Muscle layer of colon (tissue), 2 donors: Measurements from ENCODE around the gene USP48.

Experiments used
- H3K27ac ChIP-seq: one replicate; pipeline ENCODE4 v1.7.0; 2013; ENCODE audit warnings: low read depth, mild to moderate bottlenecking, low read length, moderate library complexity
- H3K27me3 ChIP-seq, 2 donors: one replicate each; pipeline ENCODE4 v1.7.0; 2013; ENCODE audit warnings: low read length in 2 of 2, mild to moderate bottlenecking in 2 of 2; ENCODE audit not compliant: insufficient read depth in 2 of 2, control insufficient read depth in 1 of 2
- H3K36me3 ChIP-seq: one replicate; pipeline ENCODE4 v1.7.0; 2013; ENCODE audit warnings: mild to moderate bottlenecking, low read length; ENCODE audit not compliant: insufficient read depth
- H3K4me1 ChIP-seq: one replicate; pipeline ENCODE4 v1.7.0; 2013; ENCODE audit warnings: mild to moderate bottlenecking, low read length; ENCODE audit not compliant: insufficient read depth
- H3K4me3 ChIP-seq, 2 donors: one replicate each; pipeline ENCODE4 v1.7.0; 2013; ENCODE audit warnings: low read length in 2 of 2, low read depth in 1 of 2, mild to moderate bottlenecking in 1 of 2, moderate library complexity in 1 of 2
- H3K9ac ChIP-seq: one replicate; pipeline ENCODE4 v1.7.0; 2013; ENCODE audit warnings: low read length
- H3K9me3 ChIP-seq: one replicate; pipeline ENCODE4 v1.7.0; 2013; ENCODE audit warnings: mild to moderate bottlenecking, low read length
- donor health status: abdominal sarcoma.
- donor health status: Adenocarcinoma of cecum.

The USP48 gene

DNA sequence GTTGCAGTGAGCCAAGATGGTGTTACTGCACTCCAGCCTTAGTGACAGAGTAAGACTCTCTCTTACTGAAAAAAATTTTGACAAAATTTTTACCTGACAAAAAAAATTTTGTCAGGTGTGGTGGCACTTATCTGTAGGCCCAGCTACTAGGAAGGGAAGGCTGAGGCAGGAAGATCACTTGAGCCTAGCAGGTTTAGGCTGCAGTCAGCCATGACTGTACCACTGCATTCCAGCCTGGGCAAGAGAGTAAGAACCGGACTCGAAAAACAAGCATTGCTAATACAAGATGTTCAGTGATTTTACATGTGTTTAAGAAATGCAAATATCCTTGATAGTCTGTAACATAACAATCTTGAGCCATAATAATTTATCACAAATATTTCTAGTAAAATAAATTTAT lies 46.9 kb downstream of the USP48 start:
- Histone ChIP-seq H3K9ac (no peak overlapping the region), H3K9me3 (no peaks in the 10 kb centered on the region), H3K4me1 (no peaks in the 10 kb centered on the region), H3K27ac (no peak overlapping the region), H3K27me3 (no peaks in the 10 kb centered on the region), H3K36me3 (peaks cover 42% of the 10 kb centered on the region), H3K4me3 (no peak overlapping the region)

DNA sequence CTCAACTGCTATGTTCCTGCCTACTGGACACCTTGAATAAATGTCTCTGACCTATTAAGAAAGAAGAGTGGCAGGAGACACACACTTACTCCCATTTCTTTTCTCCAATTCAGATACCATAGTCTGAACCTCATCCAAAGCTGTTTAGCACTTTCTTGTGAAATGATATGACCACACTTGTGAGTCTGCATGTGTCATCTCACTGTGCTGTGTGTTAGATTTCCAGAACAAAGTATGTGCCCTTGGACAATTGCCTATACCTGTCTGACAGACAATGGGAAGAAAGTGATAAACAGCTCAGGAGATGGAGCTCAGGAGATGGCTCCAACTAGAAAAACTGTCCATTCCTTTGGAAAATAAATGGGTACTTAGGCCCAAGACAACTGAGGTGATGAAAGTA lies 48.4 kb downstream of the USP48 start:
- H3K4me1 ChIP-seq: no peaks in the 10 kb centered on the region
- no peaks in the 10 kb centered on the region for H3K27me3 ChIP-seq
- H3K27ac ChIP-seq: no peak overlapping the region
- no peak overlapping the region for H3K4me3 ChIP-seq
- no peaks in the 10 kb centered on the region for H3K9me3 ChIP-seq
- no peak overlapping the region for H3K9ac ChIP-seq
- peaks cover 36% of the 10 kb centered on the region for H3K36me3 ChIP-seq

DNA sequence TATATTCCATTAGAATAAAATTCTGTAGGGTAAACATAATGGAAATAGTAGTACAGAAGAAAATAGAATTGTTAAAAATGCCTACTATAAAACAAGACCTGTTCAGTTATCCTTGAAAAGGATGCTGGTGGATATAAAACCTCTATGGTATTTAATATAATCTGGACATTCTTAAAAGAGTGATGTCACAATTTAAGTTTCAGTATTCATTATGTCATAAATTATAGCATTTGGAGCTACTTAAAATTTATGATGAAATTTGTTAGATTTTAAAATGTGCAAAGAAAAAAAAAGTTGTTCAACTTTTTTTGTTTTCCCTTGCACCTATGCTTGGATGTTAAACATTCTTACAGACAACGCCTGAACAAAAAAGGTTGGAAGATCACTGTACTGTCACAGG lies 50.3 kb downstream of the USP48 start:
- H3K9ac ChIP-seq: no peak overlapping the region
- peaks cover 43% of the 10 kb centered on the region for H3K36me3 ChIP-seq
- H3K9me3 ChIP-seq: no peaks in the 10 kb centered on the region
- no peaks in the 10 kb centered on the region for H3K4me1 ChIP-seq
- H3K27ac ChIP-seq: no peak overlapping the region
- H3K4me3 ChIP-seq: no peak overlapping the region
- H3K27me3 ChIP-seq: no peaks in the 10 kb centered on the region

DNA sequence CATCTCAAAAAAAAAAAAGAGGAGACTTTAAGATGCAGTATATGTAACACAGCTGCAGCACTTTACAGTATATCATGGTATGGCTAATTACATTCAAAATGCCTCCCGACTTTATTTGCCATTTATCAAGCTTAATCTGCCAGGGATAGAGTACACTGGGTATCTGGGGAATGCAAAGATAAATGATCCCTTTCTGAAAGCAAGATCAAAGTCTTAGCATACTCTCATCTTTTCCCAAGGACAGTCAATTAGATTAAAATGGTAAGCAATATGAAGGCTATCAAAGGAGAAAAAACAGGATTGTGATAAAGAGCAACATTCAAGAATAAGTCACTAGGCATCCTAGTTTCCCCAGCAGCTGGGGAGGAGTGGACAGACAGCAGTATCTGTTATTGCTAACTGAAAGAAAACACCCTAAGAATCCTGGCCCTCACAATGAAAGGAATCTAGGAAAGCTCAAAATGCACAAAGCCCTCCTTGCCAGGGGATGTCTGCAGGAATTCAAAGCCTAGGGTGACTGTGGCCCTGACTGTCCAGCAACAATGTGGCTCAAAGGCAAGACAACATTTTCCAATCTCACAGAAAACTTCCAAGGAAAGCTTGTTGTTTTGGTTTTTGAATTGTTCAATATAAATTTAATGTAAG lies 57.1 kb downstream of the USP48 start:
- no peaks in the 10 kb centered on the region for H3K27me3 ChIP-seq
- H3K36me3 ChIP-seq: peaks cover 28% of the 10 kb centered on the region
- H3K4me1 ChIP-seq: no peaks in the 10 kb centered on the region
- no peak overlapping the region for H3K9ac ChIP-seq
- H3K4me3 ChIP-seq: no peak overlapping the region
- no peak overlapping the region for H3K27ac ChIP-seq
- H3K9me3 ChIP-seq: no peaks in the 10 kb centered on the region

DNA sequence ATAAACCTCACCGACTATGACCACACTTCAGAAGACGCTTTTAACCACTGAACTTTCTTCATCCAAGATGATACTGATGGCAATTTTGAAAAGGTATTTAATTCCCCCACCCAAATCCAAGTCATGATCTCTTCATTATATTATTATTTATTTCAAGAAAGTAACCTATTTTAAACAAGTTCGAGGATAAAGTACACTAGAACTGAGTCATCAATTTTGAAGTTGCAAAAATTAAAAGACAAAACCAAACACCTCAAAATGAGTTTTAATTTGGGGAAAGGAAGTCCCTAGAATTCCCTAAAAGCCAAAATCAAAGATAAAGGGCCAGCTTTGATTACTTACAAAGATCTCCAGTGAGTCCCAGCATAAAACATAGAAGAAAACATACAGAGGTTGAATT lies 58.4 kb downstream of the USP48 start:
- peaks cover 39% of the 10 kb centered on the region for H3K36me3 ChIP-seq
- no peak overlapping the region for H3K27ac ChIP-seq
- H3K9me3 ChIP-seq: no peaks in the 10 kb centered on the region
- no peak overlapping the region for H3K9ac ChIP-seq
- H3K4me1 ChIP-seq: no peaks in the 10 kb centered on the region
- H3K4me3 ChIP-seq: no peak overlapping the region
- no peaks in the 10 kb centered on the region for H3K27me3 ChIP-seq

DNA sequence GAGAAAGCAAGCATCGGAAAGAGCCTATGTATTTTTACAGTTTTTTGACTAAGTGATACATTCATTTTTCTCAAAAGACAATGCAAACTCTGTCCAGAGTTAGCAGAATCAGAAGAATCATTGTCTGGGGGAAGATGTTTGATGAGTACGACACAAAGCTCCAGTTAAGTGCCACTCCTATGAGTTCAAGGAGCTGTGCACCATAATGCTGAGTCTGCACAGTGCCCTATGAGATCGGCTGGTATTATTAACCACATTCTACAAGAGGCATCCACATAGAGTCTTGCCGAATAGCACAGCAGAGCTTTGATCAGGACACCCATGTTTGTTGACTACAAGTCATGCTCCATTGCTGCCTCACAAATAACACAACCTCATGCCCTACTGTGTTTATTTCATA lies 58.9 kb downstream of the USP48 start:
- H3K9ac ChIP-seq: no peak overlapping the region
- H3K4me3 ChIP-seq: no peak overlapping the region
- H3K36me3 ChIP-seq: peaks cover 39% of the 10 kb centered on the region
- H3K9me3 ChIP-seq: no peaks in the 10 kb centered on the region
- no peaks in the 10 kb centered on the region for H3K4me1 ChIP-seq
- H3K27ac ChIP-seq: no peak overlapping the region
- no peaks in the 10 kb centered on the region for H3K27me3 ChIP-seq

DNA sequence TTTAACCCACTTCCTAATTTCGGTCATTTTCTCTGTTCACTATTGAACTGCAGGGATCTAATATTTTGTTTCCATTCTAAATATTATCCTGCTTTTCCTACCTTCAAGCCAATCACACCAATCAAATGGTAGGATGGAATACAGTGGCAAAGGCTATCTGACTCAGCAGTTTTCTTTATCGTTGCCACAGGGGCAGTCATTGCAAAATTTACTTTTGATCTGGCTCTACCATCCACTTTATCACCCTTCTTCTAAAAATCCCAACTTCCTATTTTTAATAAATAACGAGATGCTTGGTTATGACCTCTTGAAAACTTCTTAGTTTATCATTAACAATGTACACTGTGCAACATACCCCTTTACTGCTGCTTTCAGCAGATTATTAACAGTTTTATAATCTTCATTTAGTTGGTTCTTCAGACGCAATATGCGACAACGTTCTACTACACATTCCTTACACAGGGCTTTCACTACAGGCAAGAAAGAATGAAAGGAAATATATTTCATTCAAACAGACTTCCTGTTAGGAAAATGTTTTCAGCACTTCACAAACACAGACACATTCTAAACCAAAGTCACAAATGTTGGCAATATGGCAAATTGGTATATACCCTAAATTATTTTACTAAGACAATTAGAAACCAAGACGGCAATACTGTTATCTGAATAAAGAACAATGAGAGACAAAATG lies 61.5 kb downstream of the USP48 start:
- no peaks in the 10 kb centered on the region for H3K4me1 ChIP-seq
- H3K9ac ChIP-seq: no peak overlapping the region
- H3K4me3 ChIP-seq: no peak overlapping the region
- peaks cover 46% of the 10 kb centered on the region for H3K36me3 ChIP-seq
- no peak overlapping the region for H3K27ac ChIP-seq
- H3K9me3 ChIP-seq: no peaks in the 10 kb centered on the region
- no peaks in the 10 kb centered on the region for H3K27me3 ChIP-seq

DNA sequence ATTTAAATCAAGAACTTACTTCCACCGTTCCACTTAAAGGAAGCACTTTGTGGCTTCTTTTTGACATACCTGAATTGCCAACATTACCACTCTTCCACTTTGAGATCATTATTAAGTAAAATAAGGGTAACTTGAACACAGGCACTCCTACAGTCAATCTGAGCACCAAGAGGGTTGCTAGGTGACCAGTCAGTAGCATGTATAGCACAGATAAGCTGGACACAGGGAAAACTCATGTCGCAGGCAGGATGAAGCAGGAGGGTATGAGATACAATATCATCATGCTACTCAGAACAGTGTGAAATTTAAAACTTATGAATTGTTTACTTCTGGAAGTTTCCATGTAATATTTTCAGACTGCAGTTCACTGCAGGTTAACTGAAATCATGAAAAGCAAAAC lies 66.8 kb downstream of the USP48 start:
- H3K9me3 ChIP-seq: no peaks in the 10 kb centered on the region
- no peak overlapping the region for H3K9ac ChIP-seq
- H3K4me1 ChIP-seq: no peaks in the 10 kb centered on the region
- H3K27ac ChIP-seq: no peak overlapping the region
- H3K4me3 ChIP-seq: no peak overlapping the region
- peaks cover 73% of the 10 kb centered on the region for H3K36me3 ChIP-seq
- H3K27me3 ChIP-seq: no peaks in the 10 kb centered on the region

DNA sequence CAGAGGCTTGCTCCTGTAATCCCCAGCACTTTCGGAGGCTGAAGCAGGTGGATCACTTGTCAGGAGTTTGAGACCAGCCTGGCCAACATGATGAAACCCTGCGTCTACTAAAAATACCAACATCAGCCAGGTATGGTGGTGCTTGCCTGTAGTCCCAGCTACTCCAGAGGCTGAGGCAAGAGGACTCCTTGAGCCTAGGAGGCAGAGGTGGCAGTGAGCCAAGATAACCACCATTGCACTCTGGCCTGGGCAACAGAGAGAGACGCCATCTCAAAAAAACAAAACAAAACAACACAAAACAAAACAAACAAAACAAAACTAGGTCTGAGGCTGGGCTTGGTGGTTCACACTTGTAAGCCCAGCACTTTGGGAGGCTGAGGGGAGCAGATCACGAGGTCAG lies 75.1 kb downstream of the USP48 start:
- H3K36me3 ChIP-seq: peaks cover 39% of the 10 kb centered on the region

DNA sequence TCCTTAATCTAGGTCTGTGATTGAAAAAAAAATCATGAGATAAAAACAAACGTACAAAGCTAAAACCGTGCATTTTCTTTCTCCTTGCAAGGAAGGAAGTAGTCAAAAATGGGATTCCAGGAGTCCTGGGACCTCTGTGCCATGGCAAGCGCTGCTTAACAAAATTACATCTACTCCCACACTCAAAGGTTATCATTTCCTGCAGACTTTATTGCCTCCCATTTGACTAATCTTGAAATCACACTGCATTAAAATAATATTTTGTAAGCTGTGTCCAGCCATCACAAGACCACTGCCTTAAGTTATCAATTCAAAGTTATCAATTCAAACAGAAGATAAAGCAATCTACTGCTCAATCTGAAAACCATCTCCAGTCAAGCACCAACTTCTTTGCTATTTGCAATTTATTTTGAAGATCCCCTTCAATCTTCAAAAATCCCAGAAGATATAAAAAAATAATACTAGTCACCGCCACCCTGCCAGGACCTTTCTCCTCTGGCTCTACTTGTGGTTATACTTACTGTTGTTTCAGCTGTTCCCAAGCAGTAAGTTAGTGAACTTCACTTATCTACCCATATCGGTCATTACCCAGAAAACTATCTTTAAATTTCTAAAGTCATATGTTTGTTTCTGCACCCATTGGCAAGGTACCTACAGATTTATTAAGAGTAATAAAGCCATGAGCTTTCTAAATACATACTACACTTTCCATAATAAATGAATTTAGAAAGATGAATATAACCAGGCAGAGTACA lies 75.7 kb downstream of the USP48 start:
- Histone ChIP-seq H3K4me1 (no peaks in the 10 kb centered on the region), H3K36me3 (peaks cover 46% of the 10 kb centered on the region)

More for the DNA sequence above, 75.1 kb downstream of the USP48 start:
- Histone ChIP-seq H3K4me3 (no peak overlapping the region), H3K4me1 (no peaks in the 10 kb centered on the region), H3K27ac (no peak overlapping the region), H3K27me3 (no peaks in the 10 kb centered on the region), H3K9ac (no peak overlapping the region), H3K9me3 (no peaks in the 10 kb centered on the region)

DNA sequence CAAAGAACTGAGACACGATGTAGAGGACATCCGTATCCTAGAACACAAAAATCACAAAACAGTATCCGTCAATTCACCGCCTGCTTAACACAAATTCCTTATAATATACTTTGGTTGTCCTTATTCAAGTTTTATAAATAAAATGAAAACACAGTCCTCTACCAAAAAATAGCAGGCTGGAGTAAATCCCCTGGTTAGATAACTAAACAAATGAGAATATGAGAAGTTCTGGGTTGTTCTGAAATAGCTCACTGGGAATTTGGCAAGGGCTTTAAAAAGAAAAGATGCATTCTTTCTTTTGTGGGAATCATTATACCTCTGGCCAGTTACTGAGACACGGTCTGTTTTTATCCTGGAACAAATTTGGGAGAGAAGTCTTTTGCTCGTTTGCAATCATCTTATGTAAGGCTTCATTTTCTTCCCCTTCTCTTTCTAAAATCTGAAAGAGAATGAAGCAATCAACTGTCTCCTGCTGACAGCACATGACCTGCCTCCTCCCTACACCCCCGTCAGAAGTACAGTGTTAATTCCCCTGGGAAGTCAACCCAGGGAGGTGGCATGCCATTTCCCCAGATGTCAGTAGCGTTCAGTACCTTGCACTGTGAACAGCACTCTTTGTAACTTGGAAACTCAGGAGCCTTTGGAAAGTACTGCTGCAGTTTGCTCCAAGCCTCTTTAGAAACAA lies 76.7 kb downstream of the USP48 start:
- Histone ChIP-seq H3K9me3 (no peaks in the 10 kb centered on the region), H3K9ac (no peak overlapping the region), H3K4me3 (no peak overlapping the region), H3K27me3 (no peaks in the 10 kb centered on the region), H3K36me3 (peaks cover 44% of the 10 kb centered on the region), H3K27ac (no peak overlapping the region), H3K4me1 (no peaks in the 10 kb centered on the region)

More for the DNA sequence above, 75.7 kb downstream of the USP48 start:
- H3K27me3 ChIP-seq: no peaks in the 10 kb centered on the region
- no peaks in the 10 kb centered on the region for H3K9me3 ChIP-seq
- H3K9ac ChIP-seq: no peak overlapping the region
- no peak overlapping the region for H3K4me3 ChIP-seq
- no peak overlapping the region for H3K27ac ChIP-seq
